ENCODE measurements around the gene AGBL1.
"Not testable (repeated sequence)": the region's sequence is repeated elsewhere in the genome, so short reads cannot be mapped to it uniquely, and the experiment has no call there.

The AGBL1 gene

DNA sequence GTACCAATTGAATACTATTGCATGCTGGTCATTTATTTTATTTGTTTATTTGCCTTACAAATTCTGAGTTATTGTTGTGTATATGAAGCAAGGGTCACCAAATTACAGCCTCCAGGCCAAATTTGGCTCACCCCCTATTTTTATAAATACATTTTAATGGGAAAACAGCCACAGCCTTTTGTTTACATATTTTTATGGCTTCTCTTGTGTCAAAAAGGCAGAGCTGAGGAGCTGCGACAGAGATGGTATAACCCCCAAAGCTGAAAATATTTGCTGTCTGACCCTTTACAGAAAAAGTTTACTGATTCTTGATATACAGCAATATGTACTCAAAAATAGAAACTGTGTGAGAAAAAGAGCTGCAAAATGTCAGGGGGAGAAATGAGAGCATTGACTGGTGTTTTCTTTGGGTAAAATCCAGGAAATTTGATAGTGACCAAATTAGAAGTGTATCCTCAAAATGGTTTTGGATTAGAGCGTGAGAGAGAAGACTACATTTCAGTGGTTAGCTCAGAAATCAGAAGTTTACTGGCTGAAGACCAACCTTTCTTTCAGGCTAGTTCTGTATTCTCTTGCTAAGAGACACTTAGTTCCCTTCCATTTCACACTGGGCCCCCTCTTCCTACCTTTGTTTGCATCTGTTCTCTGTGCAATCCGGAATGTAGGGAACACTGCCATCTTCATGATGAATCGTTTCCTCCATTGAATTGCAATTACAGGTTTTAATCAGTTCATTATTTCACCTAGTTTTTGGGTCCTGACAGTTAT lies 757.8 kb downstream of the AGBL1 start:
- no peak for DNase-seq

- DNase-seq: no peak
Measured at GRCh38 chr15:86839502-86839901, 759.8 kb downstream of the AGBL1 start.

DNA sequence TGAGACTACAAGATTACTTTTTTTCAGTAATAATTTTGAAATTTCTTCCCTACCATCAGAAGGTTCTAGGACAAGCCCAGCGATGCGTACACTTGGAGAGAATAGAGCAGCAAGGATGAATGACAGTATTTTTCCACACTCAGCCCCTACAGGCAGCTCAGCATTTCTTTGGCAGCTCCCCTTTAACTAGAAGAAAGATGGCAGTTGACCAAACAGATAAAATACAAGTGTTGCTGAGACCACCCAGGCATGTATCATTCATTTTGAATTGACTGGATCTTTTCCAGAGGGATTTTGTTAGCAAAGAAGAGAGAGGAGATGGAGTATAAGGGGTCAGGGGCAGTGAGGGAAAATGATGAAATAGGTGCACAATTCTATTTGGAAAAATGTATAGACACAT lies 761.3 kb downstream of the AGBL1 start:
- DNase-seq: no peak

DNA sequence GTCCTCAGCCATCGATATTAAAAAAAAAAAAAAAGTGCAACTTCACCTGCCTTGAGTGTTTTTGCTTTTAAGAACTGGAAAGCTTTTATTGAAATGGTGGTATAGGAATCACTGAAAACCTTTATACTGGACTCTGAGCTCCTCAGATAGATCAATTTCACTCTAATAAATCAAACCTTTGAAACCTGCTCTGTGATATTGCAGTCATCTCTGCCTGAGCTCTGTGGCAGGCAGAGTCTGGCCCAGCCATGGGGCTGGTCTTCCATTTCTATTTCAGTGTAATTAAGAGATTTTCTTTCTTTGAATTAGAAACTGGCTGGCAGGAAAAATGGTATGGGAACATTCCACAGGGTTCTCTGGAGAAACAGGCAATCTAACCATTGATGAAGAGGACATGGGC lies 762.5 kb downstream of the AGBL1 start:
- no peak for DNase-seq

DNA sequence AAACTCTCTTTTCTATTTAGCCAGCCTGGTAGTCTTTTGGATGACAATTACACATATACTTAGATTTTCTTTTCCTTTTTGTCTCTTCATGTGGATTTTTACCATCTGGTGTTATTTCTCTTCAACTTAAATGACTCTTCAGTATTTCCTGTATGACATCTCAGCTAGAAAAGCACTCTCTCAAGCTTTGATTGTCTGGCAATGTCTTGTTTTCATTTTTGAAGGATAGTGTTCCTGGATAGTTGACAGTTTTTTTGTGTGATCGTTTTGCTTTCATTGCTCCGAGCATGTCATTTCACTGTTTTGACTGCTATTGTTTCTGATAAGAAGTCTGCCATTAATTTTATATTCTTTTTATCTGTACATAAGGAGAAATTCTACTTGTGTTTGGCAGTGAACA lies 766.4 kb downstream of the AGBL1 start:
- DNase-seq: no peak

DNA sequence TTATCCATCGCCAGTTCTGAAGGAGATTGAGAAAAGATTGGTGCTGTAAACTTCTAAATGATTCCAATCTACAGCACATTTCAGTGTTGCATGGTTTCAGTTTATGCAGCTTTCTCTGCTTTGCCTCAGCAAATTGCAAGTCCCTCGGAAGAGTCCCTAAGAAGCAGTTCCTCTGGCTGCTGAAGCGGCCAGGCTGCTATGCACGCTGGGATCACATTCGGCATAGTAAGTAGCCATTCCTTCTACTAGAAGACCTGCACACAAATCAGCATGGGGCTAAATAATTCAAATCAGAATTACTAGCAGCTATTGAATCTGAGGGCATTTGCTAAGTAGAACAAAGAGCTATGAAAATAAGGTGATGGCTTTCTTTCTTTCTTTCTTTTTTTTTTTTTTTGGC lies 769.5 kb downstream of the AGBL1 start:
- DNase-seq: no peak

DNA sequence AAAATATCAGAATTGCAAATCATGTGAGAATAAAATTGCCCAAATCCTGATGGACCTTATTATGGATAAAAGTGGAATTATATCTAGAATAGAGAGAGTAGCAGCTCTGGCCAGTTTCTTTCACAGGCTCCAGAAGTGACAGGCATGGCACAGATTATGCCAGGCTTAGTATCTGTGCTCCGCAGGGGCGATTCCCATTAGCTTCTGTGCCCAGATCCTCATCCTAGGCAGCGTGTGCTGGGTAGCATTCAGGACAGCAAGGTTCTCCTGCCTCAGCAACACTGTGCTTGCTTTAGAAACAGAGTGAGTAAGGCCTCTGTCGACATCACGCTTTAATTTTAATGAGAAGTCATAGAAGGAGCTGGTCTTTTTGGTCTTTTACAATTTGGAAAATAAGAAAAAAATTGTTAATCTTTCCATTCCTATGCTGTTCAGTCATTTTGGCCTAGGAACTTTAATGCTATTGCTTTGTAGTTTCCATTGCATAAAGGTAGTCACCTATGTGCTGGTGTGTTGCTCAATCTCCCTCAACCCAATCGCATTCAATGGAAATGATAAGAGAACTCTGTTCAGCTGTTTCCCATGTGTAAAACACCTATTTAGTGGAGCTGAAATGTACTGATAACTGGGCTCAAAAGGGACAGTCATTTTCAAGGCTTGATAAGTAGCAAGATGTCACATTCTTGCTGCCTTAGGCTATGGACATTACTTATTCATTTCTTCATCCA lies 770.1 kb downstream of the AGBL1 start:
- no peak for DNase-seq

DNA sequence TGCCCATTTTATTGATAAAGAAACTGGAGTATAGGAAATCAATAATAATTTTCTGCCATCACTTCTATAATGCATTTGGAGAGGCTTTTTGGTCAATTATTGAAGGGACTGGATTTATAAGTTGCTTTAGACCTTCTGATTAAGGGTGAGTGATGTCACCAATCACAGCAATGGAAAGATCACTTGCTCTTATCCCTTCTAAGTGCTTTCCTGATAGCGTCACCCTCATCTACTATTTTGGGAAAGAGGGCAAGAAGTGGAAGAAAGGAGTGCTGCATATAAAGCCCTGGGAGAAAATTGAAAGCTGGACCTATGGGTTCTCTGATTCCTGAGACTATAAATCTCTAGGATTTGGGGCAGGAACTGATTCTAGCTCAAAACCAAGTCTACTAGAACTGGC lies 771.3 kb downstream of the AGBL1 start:
- no peak for DNase-seq

- DNase-seq: no peak
Measured at GRCh38 chr15:86852741-86853140, 773.1 kb downstream of the AGBL1 start.

DNA sequence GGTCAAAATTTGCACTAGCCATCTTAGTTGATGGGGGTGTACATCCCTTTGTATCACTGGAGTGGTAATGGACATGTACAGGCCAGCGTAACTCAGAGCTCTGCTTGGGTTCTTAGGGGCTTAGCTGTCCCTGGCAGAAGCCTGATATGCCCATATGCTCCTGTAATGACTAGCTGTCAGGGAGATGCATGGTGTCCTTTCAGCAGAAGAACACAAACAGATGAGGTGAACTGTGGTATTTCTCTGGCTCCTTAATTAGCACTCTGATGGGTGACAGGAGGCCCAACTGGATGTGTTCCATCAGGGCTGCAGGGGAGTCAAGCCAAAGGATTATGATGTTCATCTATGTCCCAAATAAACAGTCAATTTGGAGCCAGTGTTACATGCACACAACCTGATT lies 774.5 kb downstream of the AGBL1 start:
- DNase-seq: peak; percentile 14 to 71

DNA sequence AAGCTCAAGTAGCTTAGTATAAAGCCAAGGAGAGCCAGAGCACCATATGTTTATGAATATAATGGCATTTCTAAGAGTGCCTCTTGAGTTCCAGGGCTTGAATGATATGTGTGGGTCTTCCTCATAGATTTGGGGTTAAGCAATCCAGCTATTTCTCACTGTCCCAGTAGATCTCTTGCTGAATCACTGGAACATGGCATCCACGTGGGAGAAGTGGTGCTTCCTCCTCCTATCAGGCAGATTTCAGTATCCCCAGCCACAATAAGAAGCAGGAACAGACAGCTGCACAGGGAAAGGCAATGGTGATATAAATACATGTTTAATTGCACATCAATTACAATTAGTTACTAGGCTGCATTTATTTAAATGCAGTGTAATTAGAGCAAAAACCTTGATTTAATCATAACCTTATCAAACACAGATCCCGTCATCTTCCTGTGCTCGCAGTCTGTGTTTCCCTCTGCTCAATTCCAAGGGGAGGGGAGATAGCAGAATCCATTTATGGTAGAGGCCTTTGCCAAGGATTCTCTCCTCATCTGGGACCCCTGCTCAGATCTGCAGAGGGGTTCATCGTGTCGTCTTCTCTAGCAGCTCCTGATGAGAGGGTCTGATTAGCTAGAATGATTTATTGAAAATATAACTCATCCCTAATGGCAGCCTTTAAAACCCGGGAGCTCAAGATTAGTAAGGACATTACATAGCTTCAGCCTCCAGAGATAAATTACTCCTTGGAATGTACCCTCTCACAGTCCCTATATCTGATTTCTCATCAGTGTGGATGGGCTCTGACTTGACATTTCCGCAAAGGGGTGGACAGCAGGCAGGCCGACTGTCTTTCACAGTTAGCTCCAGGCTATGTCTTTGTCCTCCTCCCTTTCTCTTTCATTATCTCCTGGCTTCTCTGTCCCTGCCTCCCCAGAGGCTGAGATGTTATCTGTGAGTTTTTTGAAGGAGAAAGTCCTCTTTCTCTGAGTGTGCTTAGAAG lies 775.9 kb downstream of the AGBL1 start:
- peak; percentile 36 to 82 for DNase-seq

DNA sequence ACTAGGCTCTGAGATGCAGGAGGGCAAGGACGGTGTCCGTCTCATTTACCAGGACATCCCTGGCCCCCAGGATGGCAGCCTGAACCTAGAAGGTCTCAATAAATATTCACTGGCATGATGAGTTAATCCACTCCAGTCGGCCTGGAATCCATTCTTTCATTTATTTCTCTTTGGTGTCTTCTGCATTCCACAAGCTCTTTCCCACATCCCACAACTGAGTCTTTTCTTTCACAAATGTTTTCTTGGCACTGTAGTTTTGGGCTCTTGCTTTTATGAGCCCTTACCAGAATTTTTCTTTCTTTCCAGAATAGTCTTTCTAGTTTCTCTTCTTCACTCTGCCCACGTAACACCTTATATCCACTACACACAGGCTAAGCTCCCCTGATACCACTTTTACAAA lies 778.0 kb downstream of the AGBL1 start:
- DNase-seq: no peak

- DNase-seq: no peak
Measured at GRCh38 chr15:86863226-86863915, 783.7 kb downstream of the AGBL1 start.

GRCh38 chr15:86865920-86866319 lies 786.2 kb downstream of the AGBL1 start:
- DNase-seq: no peak

- no peak for DNase-seq
Measured at GRCh38 chr15:86870846-86871245, 791.2 kb downstream of the AGBL1 start.

- DNase-seq: peak in 1 of 2 experiments; percentile 25
Measured at GRCh38 chr15:86871964-86872363, 792.3 kb downstream of the AGBL1 start.

DNA sequence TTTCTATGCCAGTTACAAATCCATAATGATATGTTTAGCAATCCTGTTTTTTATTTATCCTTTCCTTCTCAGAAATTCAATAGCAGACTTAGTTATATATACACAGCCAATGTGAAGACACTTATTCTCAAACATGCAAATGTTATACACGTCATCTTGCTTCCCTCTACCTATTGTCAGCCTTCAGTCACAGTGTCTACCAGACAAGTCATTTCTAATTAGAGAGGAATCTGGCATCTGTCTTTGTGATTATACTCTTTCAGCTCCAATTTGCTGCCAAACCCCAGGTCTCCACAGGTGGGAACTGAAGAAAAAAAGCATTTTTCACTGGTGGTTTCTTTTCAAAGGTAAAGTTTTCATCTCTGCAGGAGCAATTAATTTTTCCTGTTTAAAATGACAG lies 793.1 kb downstream of the AGBL1 start:
- no peak for DNase-seq

DNA sequence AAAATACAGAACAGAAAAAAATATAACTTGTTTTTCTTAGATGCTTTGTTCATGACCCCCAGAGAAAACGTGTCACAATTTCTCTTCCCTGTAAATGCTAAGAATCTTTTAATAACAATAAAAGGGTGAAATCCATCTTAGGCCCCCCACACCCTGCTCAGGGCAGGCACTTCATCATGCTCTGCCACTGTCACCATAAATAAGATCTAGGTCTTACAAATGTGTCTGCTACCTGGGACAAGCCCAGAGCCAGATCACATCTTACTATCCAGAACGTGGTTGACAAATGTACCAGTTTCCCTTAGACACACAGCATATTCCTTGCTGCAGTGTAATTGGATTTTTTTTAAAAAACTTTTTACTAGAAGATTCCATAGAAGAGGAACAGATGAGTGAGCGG lies 795.4 kb downstream of the AGBL1 start:
- no peak for DNase-seq

GRCh38 chr15:86876387-86876944 lies 796.8 kb downstream of the AGBL1 start:
- DNase-seq: no peak

DNA sequence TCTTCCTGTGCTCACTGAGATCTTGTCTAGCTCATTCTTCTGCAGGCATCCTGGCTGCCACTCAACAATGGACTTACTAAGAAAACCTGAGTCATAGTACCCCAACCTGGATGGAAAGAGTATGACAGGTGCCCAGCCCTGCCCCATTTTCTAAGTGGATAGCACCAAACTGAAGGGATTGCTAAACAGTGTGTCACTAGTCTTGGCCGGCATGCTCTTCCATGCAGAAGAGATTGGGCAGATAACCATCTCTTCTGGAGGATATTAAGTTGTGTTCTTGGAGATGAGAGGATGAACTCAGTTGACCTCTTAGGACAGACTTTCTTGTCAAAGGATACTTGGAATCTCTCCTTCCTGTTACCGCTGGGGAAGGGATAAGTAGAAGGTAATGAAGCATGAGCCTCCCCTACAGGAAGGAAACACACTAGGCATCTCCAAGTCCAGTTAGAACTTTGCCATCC lies 797.5 kb downstream of the AGBL1 start:
- no peak for DNase-seq

DNA sequence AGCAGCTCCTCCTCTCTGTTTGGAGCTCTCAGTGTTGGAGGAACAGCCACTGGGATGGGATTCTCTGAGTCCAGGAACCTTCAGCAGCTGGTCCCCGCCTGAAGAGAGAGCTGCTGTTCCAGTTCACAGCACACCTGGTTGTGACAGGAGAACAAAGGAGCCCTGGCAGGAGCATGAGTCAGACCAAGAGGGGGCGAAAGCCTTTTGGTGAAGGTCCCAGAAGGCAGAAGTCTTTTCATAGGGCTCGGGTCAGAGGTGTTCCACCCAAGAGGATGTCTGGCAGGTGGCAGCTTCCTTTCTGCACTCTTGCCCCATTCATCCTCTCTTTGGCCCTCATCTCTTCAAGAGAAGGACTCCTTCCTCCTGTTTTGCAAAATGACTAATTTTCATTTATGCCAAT lies 799.2 kb downstream of the AGBL1 start:
- not testable (repeated sequence) for DNase-seq
